Nephron progenitor cell (in vitro differentiated cells): ENCODE measurements around the gene BTK.
A peak's percentile ranks its signal among the peaks of the same experiment; 100 is the strongest.

Experiments
- DNase-seq: peaks from one replicate; pipeline ENCODE4 v3.0.0; 2021
- H3K27ac Mint-ChIP-seq: 2 replicates; pipeline ENCODE4 v1.8.0; 2021; ENCODE audit warnings: mild to moderate bottlenecking, moderate library complexity, mixed read lengths
- H3K27me3 Mint-ChIP-seq: 2 replicates; pipeline ENCODE4 v1.8.0; 2021; ENCODE audit warnings: mild to moderate bottlenecking, low read depth, mixed read lengths; ENCODE audit not compliant: poor library complexity
- H3K36me3 Mint-ChIP-seq: 2 replicates; pipeline ENCODE4 v1.8.0; 2021; ENCODE audit warnings: low read depth, mixed read lengths
- H3K4me1 Mint-ChIP-seq: 2 replicates; pipeline ENCODE4 v1.8.0; 2021; ENCODE audit warnings: mixed read lengths
- H3K4me3 Mint-ChIP-seq: 2 replicates; pipeline ENCODE4 v1.8.0; 2021; ENCODE audit warnings: mild to moderate bottlenecking, moderate library complexity, mixed read lengths
- H3K9me3 Mint-ChIP-seq: 2 replicates; pipeline ENCODE4 v1.8.0; 2021; ENCODE audit warnings: mild to moderate bottlenecking, moderate library complexity, mixed read lengths
- CTCF ChIP-seq: fragments of 200-600 bp; sonication (generic); IDR thresholded peaks from 2 replicates; pipeline ENCODE4 v1.5.0; 2021; ENCODE audit warnings: antibody characterized with exemption

The BTK gene

DNA sequence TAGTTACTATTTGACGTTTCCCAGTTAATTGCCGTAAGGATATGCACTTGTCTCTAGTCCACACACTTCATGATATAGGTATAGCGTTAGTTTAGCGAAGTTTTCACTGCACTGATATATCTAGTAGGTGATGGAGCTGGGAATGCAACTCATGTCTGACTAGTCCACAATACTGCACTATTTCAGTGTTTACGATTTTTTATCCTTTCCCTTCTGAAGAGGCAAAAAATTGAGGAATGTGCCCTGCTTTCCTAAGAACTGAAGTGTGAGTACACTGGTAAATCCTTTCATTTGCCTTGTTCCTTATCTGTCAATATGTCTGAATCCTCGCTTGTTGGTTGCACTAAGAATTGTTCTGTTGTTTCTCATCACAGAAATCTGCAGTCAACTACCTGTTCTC, 5.8 kb upstream of the BTK start:
- Mint-ChIP-seq H3K9me3 (peaks cover 38% of the 10 kb centered on the region), H3K4me3 (peak overlapping the region; percentile 97), H3K4me1 (peaks cover 23% of the 10 kb centered on the region), H3K36me3 (peaks cover 22% of the 10 kb centered on the region), H3K27me3 (no peaks in the 10 kb centered on the region), H3K27ac (peak overlapping the region; percentile 99)
- TF ChIP-seq CTCF: no peak
- DNase-seq: no peak

GRCh38 chrX:101390664-101391525, 4.9 kb upstream of the BTK start, which contains the start of gene RPL36A:
Gene RPL36A (plus strand): TSS chrX:101391011. CDS start chrX:101391044, 33 bp downstream.
- Mint-ChIP-seq H3K27me3 (peaks cover 3% of the 10 kb centered on the region), H3K27ac (peak within 1 kb of the TSS; percentile 99), H3K36me3 (peaks cover 22% of the 10 kb centered on the region), H3K4me3 (peak within 1 kb of the TSS; percentile 97), H3K9me3 (peaks cover 46% of the 10 kb centered on the region), H3K4me1 (peaks cover 23% of the 10 kb centered on the region)
- peak; percentile 49 for TF ChIP-seq CTCF
- peak; percentile 78 for DNase-seq

DNA sequence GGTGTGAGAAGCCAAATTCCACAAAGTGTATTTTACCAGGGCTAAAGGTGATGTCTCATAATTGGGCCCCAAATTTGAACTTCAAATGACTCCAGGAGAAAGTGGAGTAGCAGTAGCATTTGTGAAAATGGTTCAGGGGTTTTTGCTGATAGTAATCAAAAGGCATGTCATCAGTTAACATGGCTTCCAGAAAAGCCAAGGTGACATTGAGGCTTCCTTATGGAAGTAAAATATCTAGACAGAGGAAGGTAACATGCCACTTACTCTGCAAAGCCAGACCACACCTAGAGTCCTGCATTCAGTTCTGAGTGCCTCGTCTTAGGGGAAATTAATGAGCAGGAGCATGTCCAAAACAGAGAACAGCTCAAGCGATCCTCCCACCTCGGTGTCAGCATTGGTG, 2.6 kb upstream of the BTK start:
- Mint-ChIP-seq H3K4me1 (peaks cover 20% of the 10 kb centered on the region), H3K27ac (no peak overlapping the region), H3K9me3 (peaks cover 47% of the 10 kb centered on the region), H3K27me3 (peaks cover 6% of the 10 kb centered on the region), H3K36me3 (peaks cover 18% of the 10 kb centered on the region), H3K4me3 (no peak overlapping the region)
- TF ChIP-seq CTCF: no peak
- no peak for DNase-seq

GRCh38 chrX:101386542-101386885, 523 bp upstream of the BTK start:
- no peak overlapping the region for H3K4me3 Mint-ChIP-seq
- H3K4me1 Mint-ChIP-seq: peaks cover 7% of the 10 kb centered on the region
- peaks cover 6% of the 10 kb centered on the region for H3K27me3 Mint-ChIP-seq
- H3K36me3 Mint-ChIP-seq: peaks cover 5% of the 10 kb centered on the region
- DNase-seq: no peak
- peaks cover 46% of the 10 kb centered on the region for H3K9me3 Mint-ChIP-seq
- no peak overlapping the region for H3K27ac Mint-ChIP-seq
- no peak for TF ChIP-seq CTCF

- no peak for DNase-seq
- TF ChIP-seq CTCF: no peak
- Mint-ChIP-seq H3K9me3 (peaks cover 39% of the 10 kb centered on the region), H3K4me3 (no peak overlapping the region), H3K27ac (no peak overlapping the region), H3K4me1 (peaks cover 7% of the 10 kb centered on the region), H3K36me3 (no peaks in the 10 kb centered on the region), H3K27me3 (peaks cover 6% of the 10 kb centered on the region)
These were observed 836 bp downstream of the BTK start for GRCh38 chrX:101385026-101385684.
